NT2/D1 (cell line): ENCODE results near the gene AMBP.

Experiments used
- SUZ12 ChIP-seq: IDR thresholded peaks from 2 replicates; pipeline ENCODE4 v1.6.1; 2011; ENCODE audit not compliant: insufficient read length, insufficient read depth; ENCODE audit errors: extremely low read depth
- YY1 ChIP-seq: IDR thresholded peaks from 2 replicates; pipeline ENCODE4 v1.6.1; 2011; ENCODE audit not compliant: insufficient read length, insufficient read depth
- ZNF274 ChIP-seq: IDR thresholded peaks from 2 replicates; pipeline ENCODE4 v1.6.1; 2011; ENCODE audit warnings: mild to moderate bottlenecking, low read depth, low read length

- TF ChIP-seq SUZ12 (no peak), YY1 (no peak), ZNF274 (no peak)
Observed at GRCh38 chr9:114107286-114108001, 29.3 kb upstream of the AMBP start.
